Measurements from ENCODE around the gene MAPK4. TPM values are rescaled to one million over a fixed set of nuclear protein-coding genes. Genes with fewer than 3 reads are reported as not detected.
"Not testable (repeated sequence)": the region's sequence is repeated elsewhere in the genome, so short reads cannot be mapped to it uniquely, and the experiment has no call there.

The MAPK4 gene
- total RNA-seq, 1 donor = not detected

DNA sequence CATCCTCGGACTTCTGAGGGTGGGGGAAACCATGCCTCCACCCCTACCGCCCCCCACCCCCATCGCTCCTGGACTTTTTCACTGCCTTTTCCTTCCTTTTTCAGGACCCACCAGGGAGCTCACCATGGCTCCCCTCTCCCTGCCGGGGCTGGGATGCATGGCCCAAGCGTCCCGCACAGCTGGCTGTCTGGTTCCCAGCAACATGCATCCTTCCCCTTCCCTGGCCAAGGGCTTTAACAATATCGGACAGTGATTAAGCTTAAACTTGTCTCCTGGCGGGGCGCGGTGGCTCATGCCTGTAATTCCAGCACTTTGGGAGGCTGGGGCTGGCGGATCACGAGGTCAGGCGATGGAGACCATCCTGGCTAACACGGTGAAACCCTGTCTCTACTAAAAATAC, 215.8 kb downstream of the MAPK4 start:
- Histone ChIP-seq H3K27me3 (ENCODE audit: insufficient read depth, low read length) (no peaks in the 10 kb centered on the region), H3K79me2 (ENCODE audit: insufficient read depth, low read length) (no peaks in the 10 kb centered on the region), H3K4me1 (ENCODE audit: insufficient read depth, low read length) (no peaks in the 10 kb centered on the region)

DNA sequence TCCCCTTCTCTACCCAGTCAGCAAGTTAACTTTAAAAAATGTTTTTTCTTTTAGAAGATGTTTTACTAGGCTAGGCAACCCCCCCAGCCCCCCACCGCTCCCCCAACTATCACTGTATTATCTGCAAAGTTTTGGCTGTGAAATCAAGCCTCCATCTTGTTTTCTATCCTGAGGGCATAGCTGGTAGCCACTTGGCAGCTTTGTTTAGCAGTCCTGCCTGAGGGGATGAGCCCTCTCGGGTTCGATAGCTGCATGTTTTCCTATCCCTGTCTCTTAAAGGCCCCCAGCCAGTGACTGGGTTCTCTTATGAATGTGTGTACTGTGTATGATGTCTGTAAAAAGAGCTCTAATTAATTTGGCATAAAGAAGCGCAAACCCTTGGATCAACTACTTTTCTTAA, 216.5 kb downstream of the MAPK4 start:
- TF ChIP-seq, protein P1, sequence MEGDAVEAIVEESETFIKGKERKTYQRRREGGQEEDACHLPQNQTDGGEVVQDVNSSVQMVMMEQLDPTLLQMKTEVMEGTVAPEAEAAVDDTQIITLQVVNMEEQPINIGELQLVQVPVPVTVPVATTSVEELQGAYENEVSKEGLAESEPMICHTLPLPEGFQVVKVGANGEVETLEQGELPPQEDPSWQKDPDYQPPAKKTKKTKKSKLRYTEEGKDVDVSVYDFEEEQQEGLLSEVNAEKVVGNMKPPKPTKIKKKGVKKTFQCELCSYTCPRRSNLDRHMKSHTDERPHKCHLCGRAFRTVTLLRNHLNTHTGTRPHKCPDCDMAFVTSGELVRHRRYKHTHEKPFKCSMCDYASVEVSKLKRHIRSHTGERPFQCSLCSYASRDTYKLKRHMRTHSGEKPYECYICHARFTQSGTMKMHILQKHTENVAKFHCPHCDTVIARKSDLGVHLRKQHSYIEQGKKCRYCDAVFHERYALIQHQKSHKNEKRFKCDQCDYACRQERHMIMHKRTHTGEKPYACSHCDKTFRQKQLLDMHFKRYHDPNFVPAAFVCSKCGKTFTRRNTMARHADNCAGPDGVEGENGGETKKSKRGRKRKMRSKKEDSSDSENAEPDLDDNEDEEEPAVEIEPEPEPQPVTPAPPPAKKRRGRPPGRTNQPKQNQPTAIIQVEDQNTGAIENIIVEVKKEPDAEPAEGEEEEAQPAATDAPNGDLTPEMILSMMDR (IDR thresholded peaks at IDR 0.05; ENCODE audit: extremely low read depth, low read depth, low read length) = no peak
- Histone ChIP-seq H3K79me2 (ENCODE audit: insufficient read depth, low read length) (no peaks in the 10 kb centered on the region), H3K27me3 (ENCODE audit: insufficient read depth, low read length) (no peaks in the 10 kb centered on the region), H4K20me1 (ENCODE audit: insufficient read depth, low read length) (no peaks in the 10 kb centered on the region), H3K36me3 (ENCODE audit: insufficient read depth, low read length) (no peaks in the 10 kb centered on the region), H3K27ac (ENCODE audit: low read depth, low read length) (no peak overlapping the region), H3K4me1 (ENCODE audit: insufficient read depth, low read length) (no peaks in the 10 kb centered on the region), H3K4me2 (ENCODE audit: insufficient read depth, low read length) (no peak overlapping the region), H2AFZ (ENCODE audit: low read length) (no peak overlapping the region), H3K9me3 (ENCODE audit: low read depth, low read length) (no peaks in the 10 kb centered on the region), H3K4me3 (ENCODE audit: insufficient read depth, low read length) (no peak overlapping the region)
- DNase-seq (ENCODE audit: insufficient read length, low spot score, missing footprints) = no peak

More for the DNA sequence above, 215.8 kb downstream of the MAPK4 start:
- no peaks in the 10 kb centered on the region for H4K20me1 ChIP-seq (ENCODE audit: insufficient read depth, low read length)
- DNase-seq (ENCODE audit: insufficient read length, low spot score, missing footprints) = no peak
- H3K9me3 ChIP-seq (ENCODE audit: low read depth, low read length) = no peaks in the 10 kb centered on the region
- H2AFZ ChIP-seq (ENCODE audit: low read length) = no peak overlapping the region
- no peaks in the 10 kb centered on the region for H3K36me3 ChIP-seq (ENCODE audit: insufficient read depth, low read length)
- no peak overlapping the region for H3K4me2 ChIP-seq (ENCODE audit: insufficient read depth, low read length)
- H3K27ac ChIP-seq (ENCODE audit: low read depth, low read length) = no peak overlapping the region
- H3K4me3 ChIP-seq (ENCODE audit: insufficient read depth, low read length) = no peak overlapping the region
- TF ChIP-seq, protein P1 (IDR thresholded peaks at IDR 0.05; ENCODE audit: extremely low read depth, low read depth, low read length) = no peak

DNA sequence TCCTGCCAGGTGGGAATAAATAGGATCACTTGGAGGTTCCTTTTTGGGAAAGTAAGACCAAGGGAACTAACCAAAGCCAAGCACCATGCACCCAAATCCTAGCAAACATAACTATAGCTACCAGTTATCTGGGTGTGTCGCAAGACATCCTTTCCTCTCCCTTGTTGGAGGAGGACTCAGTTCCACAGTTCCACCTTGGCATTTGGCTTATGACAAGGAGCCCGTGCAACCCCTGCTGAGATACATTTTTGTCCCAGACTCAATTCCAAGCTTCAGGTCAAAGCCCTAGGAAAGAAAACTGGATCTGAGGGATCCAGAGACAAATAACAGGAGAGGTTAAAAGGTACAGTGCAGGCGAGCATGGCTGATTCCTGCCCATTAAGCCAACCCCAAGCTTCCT, 219.1 kb downstream of the MAPK4 start:
- H3K27me3 ChIP-seq (ENCODE audit: insufficient read depth, low read length); H2AFZ ChIP-seq (ENCODE audit: low read length); H3K9me3 ChIP-seq (ENCODE audit: low read depth, low read length); H4K20me1 ChIP-seq (ENCODE audit: insufficient read depth, low read length); H3K27ac ChIP-seq (ENCODE audit: low read depth, low read length); H3K4me1 ChIP-seq (ENCODE audit: insufficient read depth, low read length); H3K79me2 ChIP-seq (ENCODE audit: insufficient read depth, low read length); H3K4me2 ChIP-seq (ENCODE audit: insufficient read depth, low read length); H3K36me3 ChIP-seq (ENCODE audit: insufficient read depth, low read length); DNase-seq (ENCODE audit: insufficient read length, low spot score, missing footprints); H3K4me3 ChIP-seq (ENCODE audit: insufficient read depth, low read length): not testable (repeated sequence)

Other genes starting within 250 kb of the MAPK4 start
- gene SKA1, start 185.0 kb upstream of the MAPK4 start, total RNA-seq = 1.8 and 2.9 TPM in 2 replicates

Data from osteoblast (primary cell).